Heart right ventricle (tissue), 16 donors: ENCODE measurements around the gene GORASP1. TPM values are rescaled to one million over a fixed set of nuclear protein-coding genes. Genes with fewer than 3 reads are reported as not detected.
A peak's percentile ranks its signal among the peaks of the same experiment; 100 is the strongest.

Experiments
- ATAC-seq, 8 donors: fragments of 200-7000 bp; cut with Tn5 transposase; one replicate each; pipeline ENCODE4 v1.9.1; 2020; ENCODE audit warnings: mild to moderate bottlenecking in 8 of 8, moderate library complexity in 8 of 8, moderate number of reproducible peaks in 1 of 8
- DNase-seq, 2 donors: peaks; one replicate each; pipeline ENCODE4 v3.0.0-alpha.2; 2020
- H3K27ac ChIP-seq, 10 donors: fragments of 200-600 bp; sonication (generic) in 2 of 10; one replicate each; pipeline versions ENCODE4 v1.5.0 to v1.8.0; 2020 to 2022; ENCODE audit warnings: mild to moderate bottlenecking in 3 of 10
- H3K27me3 ChIP-seq, 7 donors: fragments of 200-600 bp; one replicate each; pipeline ENCODE4 v1.8.0; 2021 to 2022; ENCODE audit warnings: mild to moderate bottlenecking in 2 of 7
- H3K36me3 ChIP-seq, 9 donors: fragments of 200-600 bp; sonication (generic) in 1 of 9; one replicate each; pipeline versions ENCODE4 v1.5.0 to v1.8.0; 2020 to 2022; ENCODE audit warnings: mild to moderate bottlenecking in 2 of 9
- H3K4me1 ChIP-seq, 9 donors: fragments of 200-600 bp; sonication (generic) in 1 of 9; one replicate each; pipeline versions ENCODE4 v1.5.0 to v1.8.0; 2020 to 2022; ENCODE audit warnings: mild to moderate bottlenecking in 4 of 9
- H3K4me3 ChIP-seq, 10 donors: fragments of 200-600 bp; sonication (generic) in 2 of 10; one replicate each; pipeline versions ENCODE4 v1.5.0 to v1.8.0; 2020 to 2022; ENCODE audit warnings: mild to moderate bottlenecking in 7 of 10, moderate library complexity in 2 of 10
- H3K9me3 ChIP-seq, 11 donors: fragments of 200-600 bp in 10 of 11; sonication (generic) in 2 of 11; one replicate each; pipeline versions ENCODE4 v1.5.0 to v1.8.0; 2013 to 2022; ENCODE audit warnings: mild to moderate bottlenecking in 2 of 11, control low read depth in 1 of 11, moderate library complexity in 1 of 11
- CTCF ChIP-seq, 9 donors: fragments of 200-600 bp; sonication (generic) in 2 of 9; IDR thresholded peaks; one replicate each; pipeline versions ENCODE4 v1.5.0 to v1.8.0; 2021 to 2022; ENCODE audit warnings: antibody characterized with exemption in 9 of 9, mild to moderate bottlenecking in 5 of 9, moderate library complexity in 1 of 9
- WGBS, 2 donors: extraction: QIAGEN DNeasy Blood & Tissue Kit; methylation state at CpG; one replicate each; pipeline ENCODE4 v1.1.7; 2013; ENCODE audit warnings: inconsistent platforms in 1 of 2; 5-methylcytosine and 5-hydroxymethylcytosine counted together
- intact Hi-C, 10 donors: fragments of 100-400 bp; cut with DNase I; formaldehyde crosslinking; loops; one replicate each; pipeline versions ENCODE4 v1.11.1 to v1.14.2; 2022
- polyA plus RNA-seq, 2 donors: library from polyadenylated mRNA; stranded (reverse); fragments of 200-250 nt; gene quantifications; one replicate each; pipeline ENCODE4 v1.2.3, GENCODE V29; 2013
- total RNA-seq, 10 donors: library from RNA; stranded (reverse); fragmentation: NEBNext Ultra II Directional in 3 of 10; extraction: Animal tissue kit (Norgen Biotek cat#: 25700) in 3 of 10; gene quantifications; one replicate each; pipeline versions ENCODE4 v1.2.1 to v1.2.4, GENCODE V29; 2021 to 2023
- donor health status: Arrhythmogenic right ventricular cardiomyopathy.
- donor health status: ischemic (EF 13 %, LVEDD 7.1; RV severe dilation, severe dysfunction).
- donor health status: healthy with polysubstance abuse.
- donor health status: DM: no; HTN: yes; CAD: no.
- donor health status: DM: no; HTN: no; CAD: no.
- donor health status: ischemic (EF 25% LVEDD 6.9; RV normal size, moderate dysfunction).
- donor health status: ischemic (EF 25% LVEDD 5.7; RV mildly dilated, moderate dysfunction).
- donor health status: healthy.
- donor health status: DM: yes; HTN: yes; CAD: no.
- donor health status: Ischemic cardiomyopathy.
- donor health status: ischemic (EF 35%, LVEDD 5.7; RV mildly dilated, moderate dysfunction).
- donor health status: nonischemic (EF 11% LVEDD 7.7; RV severe dilation, severe dysfunction).
- donor health status: DM: yes; HTN: yes; CAD: no.
- donor health status: PGD.
- donor health status: ischemic (EF 29% LVEDD 5.4; RV normal size, mild dysfunction).
- donor health status: nonischemic (EF 23%, LVEDD 6.1; RV moderate dilation, normal function).

GORASP1 gene
- total and polyA plus RNA-seq, 12 donors, result 28.4 to 54.2 (median 40.6) TPM

GRCh38 chr3:39146611-39147591 lies 39.5 kb upstream of the GORASP1 start:
- H3K4me1 ChIP-seq, result peaks cover 52 to 94% (median 76%) of the 10 kb centered on the region in 9 donors
- peak; percentile 34 to 71 (median 56) for ATAC-seq
- WGBS, 2 donors, result 29 to 40% methylated on average over 15 of the region's 15 CpGs
- H3K27me3 ChIP-seq, result no peaks in the 10 kb centered on the region
- TF ChIP-seq CTCF (IDR thresholded peaks at IDR 0.05), result no peak
- intact Hi-C loops, result loop anchor here in 2 of 10 donors (5.0 to 10.0 kb wide), 2 partner anchors 40 to 238 kb away; partner anchors contain the start of gene SLC25A38 (in 1 of the 2)
- peaks cover 0 to 49% (median 41%) of the 10 kb centered on the region in 9 donors for H3K36me3 ChIP-seq
- peak; percentile 62 to 72 for DNase-seq
- peak overlapping the region in 7 of 10 donors; percentile 13 to 34 (median 19) for H3K4me3 ChIP-seq
- no peaks in the 10 kb centered on the region for H3K9me3 ChIP-seq
- H3K27ac ChIP-seq, result peak overlapping the region; percentile 24 to 100 (median 75)

GRCh38 chr3:39146083-39146501 lies 38.7 kb upstream of the GORASP1 start:
- Histone ChIP-seq H3K36me3 (peaks cover 0 to 57% (median 41%) of the 10 kb centered on the region in 9 donors), H3K27ac (peak overlapping the region in 9 of 10 donors; percentile 8 to 100 (median 77)), H3K27me3 (no peaks in the 10 kb centered on the region), H3K4me1 (peaks cover 60 to 94% (median 78%) of the 10 kb centered on the region in 9 donors), H3K4me3 (peak overlapping the region in 2 of 10 donors; percentile 18 to 34), H3K9me3 (no peaks in the 10 kb centered on the region)
- 53 to 60% methylated on average over 11 of the region's 11 CpGs for WGBS, 2 donors
- intact Hi-C loops, result loop anchor here in 2 of 10 donors (5.0 to 10.0 kb wide), 2 partner anchors 41 to 239 kb away; partner anchors contain the start of gene SLC25A38 (in 1 of the 2)
- DNase-seq (peak in 1 of 2 donors; percentile 53), ATAC-seq (peak in 3 of 8 donors; percentile 1 to 23 (median 9))
- TF ChIP-seq CTCF (IDR thresholded peaks at IDR 0.05), result peak in 6 of 9 donors; percentile 10 to 39 (median 16)

GRCh38 chr3:39144748-39145380 lies 37.4 kb upstream of the GORASP1 start:
- DNase-seq (no peak), ATAC-seq (no peak)
- no peak overlapping the region for H3K27ac ChIP-seq
- H3K36me3 ChIP-seq, result peaks cover 0 to 69% (median 41%) of the 10 kb centered on the region in 9 donors
- peaks cover 60 to 94% (median 76%) of the 10 kb centered on the region in 9 donors for H3K4me1 ChIP-seq
- H3K9me3 ChIP-seq, result no peaks in the 10 kb centered on the region
- H3K27me3 ChIP-seq, result no peaks in the 10 kb centered on the region
- intact Hi-C loops, result loop anchor here in 3 of 10 donors (5.0 to 10.0 kb wide), 3 partner anchors 37 to 240 kb away; partner anchors contain the start of gene SLC25A38 (in 1 of the 3)
- 96 to 98% methylated on average over 23 of the region's 23 CpGs for WGBS, 2 donors
- no peak for TF ChIP-seq CTCF (IDR thresholded peaks at IDR 0.05)
- H3K4me3 ChIP-seq, result no peak overlapping the region
